NT2/D1 (cell line): ENCODE measurements around the gene PBX1.

Source experiments
- DNase-seq: peaks from one replicate; pipeline ENCODE4 v3.0.0-alpha.2; 2011; ENCODE audit warnings: low read depth, low spot score
- H3K27me3 ChIP-seq: 2 replicates; pipeline ENCODE4 v1.6.0; 2011; ENCODE audit warnings: mild to moderate bottlenecking; ENCODE audit not compliant: insufficient read length, insufficient read depth
- H3K36me3 ChIP-seq: 2 replicates; pipeline ENCODE4 v1.6.1; 2011; ENCODE audit warnings: mild to moderate bottlenecking, low read length, mixed read lengths; ENCODE audit not compliant: insufficient read depth, insufficient read length
- H3K4me1 ChIP-seq: 2 replicates; pipeline ENCODE4 v1.5.1; 2011; ENCODE audit not compliant: insufficient read depth, insufficient read length
- H3K4me3 ChIP-seq: 2 replicates; pipeline ENCODE4 v1.5.1; 2011; ENCODE audit warnings: low read depth; ENCODE audit not compliant: insufficient read length
- H3K9ac ChIP-seq: 2 replicates; pipeline ENCODE4 v1.6.0; 2011; ENCODE audit warnings: low read depth; ENCODE audit not compliant: insufficient read length
- H3K9me3 ChIP-seq: 2 replicates; pipeline ENCODE4 v1.5.1; 2011; ENCODE audit warnings: mild to moderate bottlenecking, low read length; ENCODE audit not compliant: insufficient read depth
- SUZ12 ChIP-seq: IDR thresholded peaks from 2 replicates; pipeline ENCODE4 v1.6.1; 2011; ENCODE audit not compliant: insufficient read length, insufficient read depth; ENCODE audit errors: extremely low read depth
- YY1 ChIP-seq: IDR thresholded peaks from 2 replicates; pipeline ENCODE4 v1.6.1; 2011; ENCODE audit not compliant: insufficient read length, insufficient read depth
- ZNF274 ChIP-seq: IDR thresholded peaks from 2 replicates; pipeline ENCODE4 v1.6.1; 2011; ENCODE audit warnings: mild to moderate bottlenecking, low read depth, low read length

Gene PBX1

GRCh38 chr1:164735315-164736052 lies 176.5 kb downstream of the PBX1 start:
- no peak for TF ChIP-seq ZNF274
- no peak for TF ChIP-seq SUZ12
- no peak for TF ChIP-seq YY1
- Histone ChIP-seq H3K9me3 (no peaks in the 10 kb centered on the region), H3K4me1 (peaks cover 5% of the 10 kb centered on the region), H3K4me3 (no peak overlapping the region), H3K27me3 (no peaks in the 10 kb centered on the region), H3K9ac (no peak overlapping the region), H3K36me3 (no peaks in the 10 kb centered on the region)
- no peak for DNase-seq

- no peak for DNase-seq
- H3K4me1 ChIP-seq: peaks cover 2% of the 10 kb centered on the region
- no peaks in the 10 kb centered on the region for H3K27me3 ChIP-seq
- H3K9me3 ChIP-seq: no peaks in the 10 kb centered on the region
- no peak overlapping the region for H3K9ac ChIP-seq
- H3K4me3 ChIP-seq: no peak overlapping the region
- TF ChIP-seq YY1: no peak
- no peak for TF ChIP-seq SUZ12
- no peak for TF ChIP-seq ZNF274
- no peaks in the 10 kb centered on the region for H3K36me3 ChIP-seq
Measured at GRCh38 chr1:164736137-164736536, 177.2 kb downstream of the PBX1 start.

GRCh38 chr1:164739189-164739588 lies 180.2 kb downstream of the PBX1 start:
- Histone ChIP-seq H3K9me3 (no peaks in the 10 kb centered on the region), H3K4me3 (no peak overlapping the region), H3K4me1 (peaks cover 2% of the 10 kb centered on the region), H3K9ac (no peak overlapping the region), H3K36me3 (no peaks in the 10 kb centered on the region), H3K27me3 (no peaks in the 10 kb centered on the region)
- no peak for DNase-seq
- TF ChIP-seq ZNF274: no peak
- no peak for TF ChIP-seq YY1
- TF ChIP-seq SUZ12: no peak

GRCh38 chr1:164740000-164740526 lies 181.1 kb downstream of the PBX1 start:
- no peak overlapping the region for H3K9ac ChIP-seq
- TF ChIP-seq YY1 (no peak), SUZ12 (no peak), ZNF274 (no peak)

GRCh38 chr1:164742745-164743144 lies 183.8 kb downstream of the PBX1 start:
- no peaks in the 10 kb centered on the region for H3K9me3 ChIP-seq
- H3K36me3 ChIP-seq: no peaks in the 10 kb centered on the region
- H3K4me3 ChIP-seq: no peak overlapping the region
- H3K27me3 ChIP-seq: no peaks in the 10 kb centered on the region
- no peaks in the 10 kb centered on the region for H3K4me1 ChIP-seq
- no peak overlapping the region for H3K9ac ChIP-seq
- TF ChIP-seq SUZ12 (no peak), ZNF274 (no peak), YY1 (no peak)
- no peak for DNase-seq

More at GRCh38 chr1:164740000-164740526, 181.1 kb downstream of the PBX1 start:
- Histone ChIP-seq H3K4me1 (peaks cover 2% of the 10 kb centered on the region), H3K4me3 (no peak overlapping the region), H3K9me3 (no peaks in the 10 kb centered on the region), H3K27me3 (no peaks in the 10 kb centered on the region), H3K36me3 (no peaks in the 10 kb centered on the region)
- no peak for DNase-seq

- no peak for DNase-seq
- H3K4me3 ChIP-seq: no peak overlapping the region
Measured at GRCh38 chr1:164743976-164744375, 185.0 kb downstream of the PBX1 start.

GRCh38 chr1:164745736-164746135 lies 186.8 kb downstream of the PBX1 start:
- no peak overlapping the region for H3K4me3 ChIP-seq
- TF ChIP-seq ZNF274 (no peak), YY1 (no peak), SUZ12 (no peak)
- H3K36me3 ChIP-seq: no peaks in the 10 kb centered on the region
- H3K4me1 ChIP-seq: no peaks in the 10 kb centered on the region
- DNase-seq: no peak
- H3K9me3 ChIP-seq: no peaks in the 10 kb centered on the region
- no peak overlapping the region for H3K9ac ChIP-seq
- H3K27me3 ChIP-seq: no peaks in the 10 kb centered on the region

More at GRCh38 chr1:164743976-164744375, 185.0 kb downstream of the PBX1 start:
- H3K9me3 ChIP-seq: no peaks in the 10 kb centered on the region
- no peaks in the 10 kb centered on the region for H3K4me1 ChIP-seq
- no peak overlapping the region for H3K9ac ChIP-seq
- TF ChIP-seq ZNF274: no peak
- TF ChIP-seq YY1: no peak
- TF ChIP-seq SUZ12: no peak
- no peaks in the 10 kb centered on the region for H3K27me3 ChIP-seq
- no peaks in the 10 kb centered on the region for H3K36me3 ChIP-seq
